GM12878 (cell line): Measurements from ENCODE around the gene TRIM67.

Experiments used
- CTCF ChIP-seq, 3 experiments: IDR thresholded peaks in 2 of 3; conservative IDR thresholded peaks in 1 of 3; 2 replicates each; pipeline ENCODE4 v1.5.1; 2011; ENCODE audit warnings: low read depth in 3 of 3, low read length in 3 of 3, mild to moderate bottlenecking in 3 of 3, control low read depth in 2 of 3, moderate library complexity in 2 of 3, inconsistent platforms in 1 of 3, mixed read lengths in 1 of 3; ENCODE audit not compliant: control insufficient read depth in 2 of 3, insufficient read depth in 1 of 3; ENCODE audit errors: extremely low read depth in 1 of 3
- EP300 ChIP-seq, 2 experiments: fragments of 150-350 bp in 1 of 2; IDR thresholded peaks; 2 replicates each; pipeline ENCODE4 v1.6.1; 2011 to 2012; ENCODE audit warnings: low read depth in 2 of 2, low read length in 2 of 2, borderline replicate concordance in 1 of 2, improper control_type of control experiment in 1 of 2, inconsistent platforms in 1 of 2; ENCODE audit not compliant: control insufficient read depth in 1 of 2
- EZH2 ChIP-seq: IDR thresholded peaks from 2 replicates; pipeline ENCODE4 v1.6.1; 2012; ENCODE audit warnings: low read depth, mild to moderate bottlenecking, control low read depth, inconsistent platforms, low read length, borderline replicate concordance; ENCODE audit not compliant: control insufficient read depth
- GABPA ChIP-seq: IDR thresholded peaks from 2 replicates; pipeline ENCODE4 v1.6.1; 2014; ENCODE audit warnings: antibody characterized with exemption, low read depth, mild to moderate bottlenecking, inconsistent platforms
- GATAD2B ChIP-seq: fragments of 450-650 bp; conservative IDR thresholded peaks from 2 replicates; pipeline ENCODE4 v1.6.1; 2017; ENCODE audit warnings: low read depth, mild to moderate bottlenecking, moderate library complexity
- POLR2A ChIP-seq: IDR thresholded peaks from 2 replicates; pipeline ENCODE4 v1.6.1; 2011; ENCODE audit warnings: low read depth, mild to moderate bottlenecking, low read length
- RCOR1 ChIP-seq: conservative IDR thresholded peaks from 2 replicates; pipeline ENCODE4 v1.6.1; 2012; ENCODE audit warnings: low read depth, low read length, improper control_type of control experiment
- SIN3A ChIP-seq: IDR thresholded peaks from 2 replicates; pipeline ENCODE4 v1.6.1; 2012; ENCODE audit warnings: low read depth, low read length, improper control_type of control experiment
- SKIL ChIP-seq: fragments of 450-650 bp; IDR thresholded peaks from 2 replicates; pipeline ENCODE4 v1.6.1; 2017; ENCODE audit warnings: mild to moderate bottlenecking, low read depth, inconsistent platforms; ENCODE audit not compliant: poor library complexity, severe bottlenecking
- TCF7 ChIP-seq: IDR thresholded peaks from 2 replicates; pipeline ENCODE4 v1.6.1; 2014; ENCODE audit warnings: antibody characterized with exemption, borderline replicate concordance
- YY1 ChIP-seq: IDR thresholded peaks from 2 replicates; pipeline ENCODE4 v1.6.1; 2011; ENCODE audit warnings: low read depth, mild to moderate bottlenecking, low read length
- ZNF217 ChIP-seq: fragments of 450-650 bp; IDR thresholded peaks from 2 replicates; pipeline ENCODE4 v1.6.1; 2017; ENCODE audit warnings: antibody characterized with exemption, mild to moderate bottlenecking
- ZNF24 ChIP-seq: fragments of 450-650 bp; IDR thresholded peaks from 2 replicates; pipeline ENCODE4 v1.6.1; 2017; ENCODE audit warnings: antibody characterized with exemption, mild to moderate bottlenecking
- ZNF384 ChIP-seq: IDR thresholded peaks from 2 replicates; pipeline ENCODE4 v1.6.1; 2012; ENCODE audit warnings: low read depth, mild to moderate bottlenecking, low read length, improper control_type of control experiment, borderline replicate concordance

GRCh38 chr1:231240531-231240882 lies 78.6 kb downstream of the TRIM67 start:
- TF ChIP-seq GATAD2B = no peak
- no peak for TF ChIP-seq SKIL
- TF ChIP-seq EZH2 = no peak
- no peak for TF ChIP-seq CTCF (IDR thresholded peaks at IDR 0.05 in 2 of 3, conservative IDR thresholded peaks at IDR 0.05 in 1 of 3; ENCODE audit: control insufficient read depth in 2 of 3, extremely low read depth in 1 of 3, insufficient read depth in 1 of 3, low read depth in 3 of 3, low read length in 3 of 3)
- TF ChIP-seq POLR2A = no peak
- TF ChIP-seq ZNF384 = no peak
- no peak for TF ChIP-seq ZNF24
- TF ChIP-seq SIN3A = no peak
- TF ChIP-seq YY1 = no peak
- TF ChIP-seq TCF7 = no peak
- TF ChIP-seq ZNF217 = no peak
- TF ChIP-seq EP300 (IDR thresholded peaks at IDR 0.05; ENCODE audit: borderline replicate concordance in 1 of 2, control insufficient read depth in 1 of 2, low read depth in 2 of 2, low read length in 2 of 2) = no peak
- TF ChIP-seq GABPA = no peak
- no peak for TF ChIP-seq RCOR1
